Endodermal cell (in vitro differentiated cells): ENCODE measurements around the gene NEDD4L. TPM values are rescaled to one million over a fixed set of nuclear protein-coding genes. Genes with fewer than 3 reads are reported as not detected.

ENCODE experiments used
- DNase-seq: peaks from one replicate; pipeline ENCODE4 v3.0.0-alpha.2; 2017
- H3K27ac ChIP-seq: 2 replicates; pipeline ENCODE4 v1.5.1; 2013; ENCODE audit warnings: mild to moderate bottlenecking, low read depth, low read length, moderate library complexity
- H3K27me3 ChIP-seq: 2 replicates; pipeline ENCODE4 v1.6.1; 2013; ENCODE audit warnings: mild to moderate bottlenecking, low read length, moderate library complexity; ENCODE audit not compliant: insufficient read depth, control insufficient read depth, poor library complexity, severe bottlenecking
- H3K36me3 ChIP-seq: 2 replicates; pipeline ENCODE4 v1.7.0; 2013; ENCODE audit warnings: mild to moderate bottlenecking, low read length, moderate library complexity; ENCODE audit not compliant: control insufficient read depth, insufficient read depth
- H3K4me1 ChIP-seq: one replicate; pipeline ENCODE4 v1.7.0; 2013; ENCODE audit warnings: low read length; ENCODE audit not compliant: control insufficient read depth, insufficient read depth
- H3K4me3 ChIP-seq: 2 replicates; pipeline ENCODE4 v1.5.1; 2013; ENCODE audit warnings: mild to moderate bottlenecking, low read length, moderate library complexity
- H3K9ac ChIP-seq: 2 replicates; pipeline ENCODE4 v1.6.1; 2013; ENCODE audit warnings: mild to moderate bottlenecking, low read length, moderate library complexity; ENCODE audit not compliant: poor library complexity, severe bottlenecking; ENCODE audit errors: extremely low read depth
- H3K9me3 ChIP-seq: 2 replicates; pipeline ENCODE4 v1.6.1; 2013; ENCODE audit warnings: mild to moderate bottlenecking, low read length, moderate library complexity; ENCODE audit not compliant: control insufficient read depth
- H3K27ac Mint-ChIP-seq: 2 replicates; pipeline ENCODE4 v1.8.0; 2020; ENCODE audit warnings: mixed read lengths
- H3K27me3 Mint-ChIP-seq: 2 replicates; pipeline ENCODE4 v1.8.0; 2021; ENCODE audit warnings: mild to moderate bottlenecking, mixed read lengths; ENCODE audit not compliant: insufficient read depth
- H3K36me3 Mint-ChIP-seq: 2 replicates; pipeline ENCODE4 v1.8.0; 2020; ENCODE audit warnings: low read depth, mixed read lengths
- H3K4me1 Mint-ChIP-seq: 2 replicates; pipeline ENCODE4 v1.8.0; 2020; ENCODE audit warnings: mixed read lengths
- H3K4me3 Mint-ChIP-seq: 2 replicates; pipeline ENCODE4 v1.8.0; 2020; ENCODE audit warnings: mild to moderate bottlenecking, moderate library complexity, mixed read lengths
- H3K9me3 Mint-ChIP-seq: 2 replicates; pipeline ENCODE4 v1.8.0; 2020; ENCODE audit warnings: mild to moderate bottlenecking, mixed read lengths
- WGBS, 2 experiments: methylation state at CpG; one replicate each; pipeline versions ENCODE4 v1.1.5 to v1.1.7; 2013; ENCODE audit warnings: missing lambda C conversion rate in 2 of 2, mixed read lengths in 1 of 2; ENCODE audit not compliant: insufficient coverage in 1 of 2, insufficient read length in 1 of 2; 5-methylcytosine and 5-hydroxymethylcytosine counted together
- total RNA-seq, 2 donors: library from RNA; stranded (reverse); fragmentation: NEBNext Ultra II Directional in 1 of 2; extraction: Animal tissue kit (Norgen Biotek cat#: 25700) in 1 of 2; gene quantifications; 2 replicates in 1 of 2; 3 replicates in 1 of 2; pipeline ENCODE4 v1.2.1, GENCODE V29; 2021
- TF ChIP-seq, protein P1 (sequence below): fragments of 200-600 bp; sonication (generic); conservative IDR thresholded peaks from 2 replicates; pipeline ENCODE4 v1.5.0; 2021; ENCODE audit warnings: antibody characterized with exemption, mild to moderate bottlenecking

Gene NEDD4L
- total RNA-seq, 2 donors from 2014 or later, result 70.5 to 75.3 TPM

DNA sequence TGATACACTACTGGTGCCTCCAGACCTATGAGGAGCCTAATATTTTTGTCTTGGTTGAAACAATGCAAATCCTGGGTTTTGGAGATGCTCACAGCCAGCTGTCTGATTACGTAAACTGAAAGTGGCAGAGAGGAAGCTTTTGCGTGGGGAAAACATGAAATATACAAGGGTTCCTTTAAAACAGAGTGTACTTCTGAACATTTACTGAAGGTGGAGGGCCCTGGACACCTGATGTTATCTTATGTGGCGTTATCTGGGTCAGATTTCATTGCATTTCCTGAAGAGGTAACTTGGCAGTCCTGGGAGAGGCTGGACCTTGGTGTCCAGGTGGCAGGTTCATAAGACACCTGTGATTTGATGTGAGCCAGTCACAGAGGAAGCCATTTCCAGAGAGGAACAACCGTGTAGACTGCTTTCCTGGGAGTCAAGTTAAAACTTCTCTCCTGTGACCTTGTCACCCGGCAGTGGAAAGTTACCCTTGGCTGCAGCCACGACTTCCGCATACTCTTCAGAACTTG lies 105.0 kb downstream of the NEDD4L start:
- Histone ChIP-seq H3K9ac (no peak overlapping the region), H3K9me3 (peaks cover 4% of the 10 kb centered on the region), H3K4me1 (no peaks in the 10 kb centered on the region), H3K27ac (no peak overlapping the region), H3K4me3 (no peak overlapping the region), H3K36me3 (no peaks in the 10 kb centered on the region), H3K27me3 (no peaks in the 10 kb centered on the region)
- H3K4me3 Mint-ChIP-seq, result no peak overlapping the region
- peaks cover 7% of the 10 kb centered on the region for H3K36me3 Mint-ChIP-seq
- DNase-seq, result no peak
- TF ChIP-seq, protein P1, sequence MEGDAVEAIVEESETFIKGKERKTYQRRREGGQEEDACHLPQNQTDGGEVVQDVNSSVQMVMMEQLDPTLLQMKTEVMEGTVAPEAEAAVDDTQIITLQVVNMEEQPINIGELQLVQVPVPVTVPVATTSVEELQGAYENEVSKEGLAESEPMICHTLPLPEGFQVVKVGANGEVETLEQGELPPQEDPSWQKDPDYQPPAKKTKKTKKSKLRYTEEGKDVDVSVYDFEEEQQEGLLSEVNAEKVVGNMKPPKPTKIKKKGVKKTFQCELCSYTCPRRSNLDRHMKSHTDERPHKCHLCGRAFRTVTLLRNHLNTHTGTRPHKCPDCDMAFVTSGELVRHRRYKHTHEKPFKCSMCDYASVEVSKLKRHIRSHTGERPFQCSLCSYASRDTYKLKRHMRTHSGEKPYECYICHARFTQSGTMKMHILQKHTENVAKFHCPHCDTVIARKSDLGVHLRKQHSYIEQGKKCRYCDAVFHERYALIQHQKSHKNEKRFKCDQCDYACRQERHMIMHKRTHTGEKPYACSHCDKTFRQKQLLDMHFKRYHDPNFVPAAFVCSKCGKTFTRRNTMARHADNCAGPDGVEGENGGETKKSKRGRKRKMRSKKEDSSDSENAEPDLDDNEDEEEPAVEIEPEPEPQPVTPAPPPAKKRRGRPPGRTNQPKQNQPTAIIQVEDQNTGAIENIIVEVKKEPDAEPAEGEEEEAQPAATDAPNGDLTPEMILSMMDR, result no peak
- no peak overlapping the region for H3K27ac Mint-ChIP-seq
- peaks cover 4% of the 10 kb centered on the region for H3K9me3 Mint-ChIP-seq
- no peaks in the 10 kb centered on the region for H3K27me3 Mint-ChIP-seq
- WGBS, 2 experiments, result 78 to 81% methylated on average over 6 to 7 of the region's 7 CpGs
- H3K4me1 Mint-ChIP-seq, result peaks cover 6% of the 10 kb centered on the region

DNA sequence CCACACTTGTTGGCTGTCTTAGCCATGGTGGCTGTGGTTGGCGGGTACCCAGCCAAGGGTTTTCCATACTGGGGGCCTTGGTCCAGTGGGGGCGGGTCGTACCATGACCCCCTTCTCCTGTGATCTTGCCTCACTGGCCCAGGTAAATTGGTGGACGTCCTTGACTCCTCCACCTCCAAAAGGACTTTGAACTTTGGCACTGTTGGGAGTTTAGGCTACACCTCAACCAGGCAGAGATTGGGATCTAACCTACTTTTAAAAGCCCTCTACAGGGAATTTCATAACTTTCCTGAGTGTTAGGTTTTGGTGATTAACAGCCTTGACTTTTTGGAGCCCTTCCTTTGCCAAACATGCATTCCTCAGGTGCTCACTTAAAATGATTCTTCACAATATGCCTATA lies 106.7 kb downstream of the NEDD4L start:
- TF ChIP-seq, protein P1, result no peak
- Histone ChIP-seq H3K9me3 (no peaks in the 10 kb centered on the region), H3K27me3 (no peaks in the 10 kb centered on the region), H3K27ac (no peak overlapping the region), H3K9ac (no peak overlapping the region), H3K4me3 (no peak overlapping the region), H3K4me1 (no peaks in the 10 kb centered on the region), H3K36me3 (no peaks in the 10 kb centered on the region)
- Mint-ChIP-seq H3K27me3 (no peaks in the 10 kb centered on the region), H3K4me3 (no peak overlapping the region), H3K4me1 (peaks cover 6% of the 10 kb centered on the region), H3K36me3 (no peaks in the 10 kb centered on the region), H3K9me3 (no peaks in the 10 kb centered on the region), H3K27ac (no peak overlapping the region)
- DNase-seq, result no peak
- WGBS, 2 experiments, result 71 to 73% methylated on average over 4 of the region's 4 CpGs

DNA sequence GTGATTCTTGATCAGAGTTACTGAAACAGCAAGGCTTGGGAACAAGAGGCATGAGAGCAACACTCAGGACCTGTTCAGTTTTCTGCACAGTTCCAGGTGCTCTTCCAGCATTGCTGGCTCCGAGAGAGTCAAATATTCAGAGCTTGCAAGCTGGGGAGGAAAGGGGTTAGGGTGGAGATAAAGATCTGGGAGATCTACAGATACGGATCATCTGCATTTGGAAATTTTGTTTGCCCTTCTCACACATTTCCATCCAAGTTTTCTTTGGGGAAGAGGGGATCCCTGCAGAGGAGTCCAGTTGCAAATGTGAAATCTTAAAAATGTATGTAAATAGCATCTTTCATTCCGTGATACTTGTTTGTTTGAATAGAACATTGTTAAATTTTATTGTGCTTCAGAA lies 108.2 kb downstream of the NEDD4L start:
- Mint-ChIP-seq H3K4me1 (peaks cover 10% of the 10 kb centered on the region), H3K27ac (no peak overlapping the region), H3K4me3 (no peak overlapping the region), H3K36me3 (no peaks in the 10 kb centered on the region), H3K9me3 (no peaks in the 10 kb centered on the region), H3K27me3 (no peaks in the 10 kb centered on the region)
- no peak for DNase-seq
- Histone ChIP-seq H3K9me3 (no peaks in the 10 kb centered on the region), H3K9ac (no peak overlapping the region), H3K4me3 (no peak overlapping the region), H3K27ac (no peak overlapping the region), H3K4me1 (no peaks in the 10 kb centered on the region), H3K27me3 (no peaks in the 10 kb centered on the region), H3K36me3 (no peaks in the 10 kb centered on the region)
- 92 to 94% methylated on average over 2 to 3 of the region's 3 CpGs for WGBS, 2 experiments
- TF ChIP-seq, protein P1, result no peak
